GM19455 (cell line): ENCODE data around the gene CORO2A.
"Not testable (repeated sequence)": the region's sequence is repeated elsewhere in the genome, so short reads cannot be mapped to it uniquely, and the experiment has no call there.

ENCODE experiments used
- ATAC-seq: cut with Tn5 transposase; IDR thresholded peaks from one replicate; pipeline ENCODE4 v1.9.1; 2021; ENCODE audit not compliant: unreplicated experiment

The CORO2A gene

DNA sequence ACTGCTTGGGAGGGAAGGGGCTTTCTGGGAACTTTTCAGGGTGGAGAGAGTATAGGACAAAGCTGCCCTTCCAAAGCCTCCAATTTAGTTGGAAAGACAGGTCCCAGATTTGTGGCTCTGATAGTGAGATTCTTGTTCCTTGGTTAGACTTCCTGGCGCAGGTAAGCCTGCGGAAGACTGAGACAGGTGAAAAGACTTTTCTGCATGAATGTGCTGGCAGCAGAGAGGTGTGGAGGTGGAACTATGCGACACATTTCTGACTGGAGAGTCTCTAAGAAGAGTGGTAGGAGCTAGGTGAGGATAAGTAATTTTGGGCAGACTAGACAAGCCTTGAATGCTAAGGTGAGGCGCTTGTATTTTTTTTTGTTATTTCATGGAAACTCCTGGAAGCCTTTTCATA is 106.0 kb downstream of the CORO2A start:
- ATAC-seq, result no peak

DNA sequence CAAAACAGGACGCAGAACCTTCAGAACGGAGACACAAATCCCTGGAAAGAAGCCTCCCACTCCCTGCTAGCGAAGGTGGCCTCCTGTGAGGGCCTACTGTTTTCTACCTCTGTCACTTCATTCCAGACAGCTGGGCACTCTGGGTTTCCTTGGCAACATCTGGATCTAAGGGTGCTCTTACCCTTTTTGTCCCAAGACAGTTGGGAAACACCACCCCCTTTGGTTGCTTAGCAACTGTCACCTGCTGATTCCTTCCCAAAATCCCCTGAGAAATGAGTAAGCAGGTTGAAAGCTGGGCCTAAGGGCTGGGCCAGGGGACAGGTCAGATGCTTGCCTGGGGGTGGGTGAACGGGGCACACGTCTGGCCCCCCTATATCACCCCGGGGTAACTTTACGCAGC is 106.5 kb downstream of the CORO2A start:
- no peak for ATAC-seq

DNA sequence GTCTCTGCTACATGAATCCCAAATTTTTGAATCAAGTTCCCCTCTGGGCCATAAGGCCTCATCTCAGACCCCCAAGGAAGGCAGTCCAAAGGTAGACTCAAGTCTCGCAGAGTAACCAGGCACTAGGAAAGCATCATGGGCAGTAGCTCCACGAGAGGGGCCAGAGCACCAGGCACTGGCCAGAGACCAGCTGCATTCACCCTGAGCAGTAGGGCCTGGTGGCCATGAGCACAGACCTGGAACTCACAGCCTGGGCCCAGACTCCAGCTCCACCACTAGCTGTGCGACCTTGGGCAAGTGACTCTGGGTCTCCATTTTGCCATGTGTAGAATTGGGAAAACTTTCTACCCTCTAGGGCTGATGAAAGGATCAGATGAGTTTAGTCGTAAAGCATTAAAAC is 107.4 kb downstream of the CORO2A start:
- no peak for ATAC-seq

DNA sequence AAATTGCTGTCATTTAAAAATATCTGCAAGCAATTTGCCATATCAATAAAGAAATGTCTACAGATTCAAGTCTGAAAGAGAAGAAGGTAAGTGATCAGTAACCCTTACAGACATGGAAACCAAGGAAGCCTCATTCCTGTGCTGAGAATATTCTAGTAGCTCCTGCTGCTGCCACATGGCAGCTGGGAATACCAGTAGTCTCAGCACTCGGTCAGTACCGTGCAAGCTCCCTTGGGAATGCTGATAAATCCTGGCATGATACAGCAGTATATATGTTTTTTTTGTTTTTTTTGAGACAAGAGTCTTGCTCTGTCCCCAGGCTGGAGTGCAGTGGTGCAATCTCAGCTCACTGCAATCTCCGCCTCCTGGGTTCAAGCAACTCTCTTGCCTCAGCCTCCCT is 108.0 kb downstream of the CORO2A start:
- ATAC-seq, result no peak

DNA sequence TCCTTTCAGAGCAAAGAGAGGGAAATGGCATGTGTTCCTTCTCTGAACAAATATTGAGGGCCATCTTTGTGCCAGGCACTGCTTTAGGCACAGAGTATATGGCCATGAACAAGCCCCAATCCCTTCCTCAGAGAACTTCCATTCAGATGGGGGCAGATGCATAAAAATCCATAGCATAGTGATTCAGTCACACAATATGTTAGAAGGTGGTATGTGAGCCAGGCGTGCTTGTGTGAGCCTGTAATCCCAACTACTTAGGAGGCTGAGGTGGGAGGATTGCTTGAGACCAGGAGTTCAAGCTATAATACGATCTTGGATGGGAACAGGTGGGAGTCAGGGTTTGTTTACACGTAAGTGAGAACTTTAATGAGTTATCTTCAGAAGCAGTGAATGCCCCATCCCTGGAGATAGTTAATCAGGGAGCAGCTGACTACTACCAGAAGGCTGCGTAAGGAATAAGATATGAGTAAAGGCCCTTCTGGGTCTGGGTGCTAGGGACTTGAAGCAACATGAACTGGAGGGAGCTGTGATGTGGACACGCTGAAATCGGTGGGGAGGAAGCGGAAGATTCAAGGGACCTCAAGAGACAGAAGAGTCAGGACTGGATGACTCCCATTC is 108.8 kb downstream of the CORO2A start:
- ATAC-seq, result no peak

DNA sequence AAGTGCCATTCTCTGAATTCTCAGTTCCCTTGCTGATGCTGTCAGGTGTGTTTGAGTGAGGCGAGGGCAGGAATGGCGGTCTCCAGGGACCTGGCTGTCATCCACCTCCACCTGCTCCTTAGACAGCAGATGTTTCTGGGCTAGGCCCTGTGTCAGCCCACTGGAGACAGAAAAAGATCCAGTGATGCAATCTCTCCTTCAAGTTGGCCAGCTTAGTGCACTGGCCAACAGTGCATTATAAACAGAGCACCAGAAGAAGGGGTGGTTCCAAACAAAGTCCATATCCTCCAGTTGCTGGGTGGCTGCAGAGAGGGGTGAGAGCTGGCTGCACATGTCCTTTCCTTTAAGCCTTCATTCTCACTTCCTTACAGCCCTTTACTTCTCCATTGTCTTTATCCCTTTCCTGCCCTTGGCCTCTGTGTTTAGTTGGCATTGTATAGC is 109.4 kb downstream of the CORO2A start:
- ATAC-seq, result no peak

DNA sequence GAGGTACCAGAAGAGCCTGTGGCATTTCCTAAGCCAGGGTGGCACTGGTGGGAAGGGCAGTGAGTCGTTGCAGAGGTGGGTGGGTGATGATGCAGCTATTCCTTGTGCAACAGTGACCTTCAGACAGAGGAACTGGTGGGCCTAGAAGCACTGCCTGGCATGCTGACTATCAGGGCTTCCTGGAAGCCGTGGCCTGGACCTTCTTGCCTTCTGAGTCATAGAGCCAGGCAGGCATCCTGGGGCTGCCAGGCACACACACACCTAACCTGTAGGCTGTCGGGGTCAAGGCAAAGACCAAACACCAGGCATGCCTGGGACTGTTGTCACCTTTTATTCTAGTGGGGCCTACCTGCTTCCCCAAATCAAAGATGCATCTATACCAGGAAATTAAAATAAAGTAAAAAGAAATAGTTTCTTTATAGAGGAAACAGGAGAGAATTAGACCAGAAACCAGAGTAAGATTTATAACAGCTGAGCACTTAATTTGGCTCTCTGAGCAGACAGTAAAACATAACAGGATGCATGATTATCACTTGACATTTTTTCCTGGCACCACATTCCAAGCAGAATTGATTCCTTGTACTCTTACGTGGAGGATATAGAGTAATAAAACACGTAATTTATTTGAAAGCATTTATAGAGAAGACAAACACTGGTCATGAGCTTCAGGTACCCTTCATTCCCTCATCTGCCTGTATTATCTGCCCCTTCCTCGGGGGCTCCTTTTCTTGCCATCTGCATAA is 110.8 kb downstream of the CORO2A start:
- no peak for ATAC-seq

DNA sequence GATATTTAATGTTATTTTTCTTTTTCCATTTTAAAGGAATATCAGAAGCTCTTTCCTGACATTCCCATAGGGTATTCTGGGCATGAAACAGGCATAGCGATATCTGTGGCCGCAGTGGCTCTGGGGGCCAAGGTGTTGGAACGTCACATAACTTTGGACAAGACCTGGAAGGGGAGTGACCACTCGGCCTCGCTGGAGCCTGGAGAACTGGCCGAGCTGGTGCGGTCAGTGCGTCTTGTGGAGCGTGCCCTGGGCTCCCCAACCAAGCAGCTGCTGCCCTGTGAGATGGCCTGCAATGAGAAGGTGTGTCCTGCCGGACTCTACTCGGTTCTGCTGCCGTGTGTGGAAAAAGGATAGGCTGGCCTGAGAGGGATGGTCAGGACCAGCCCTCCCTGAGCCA is 111.7 kb downstream of the CORO2A start:
- ATAC-seq, result no peak

DNA sequence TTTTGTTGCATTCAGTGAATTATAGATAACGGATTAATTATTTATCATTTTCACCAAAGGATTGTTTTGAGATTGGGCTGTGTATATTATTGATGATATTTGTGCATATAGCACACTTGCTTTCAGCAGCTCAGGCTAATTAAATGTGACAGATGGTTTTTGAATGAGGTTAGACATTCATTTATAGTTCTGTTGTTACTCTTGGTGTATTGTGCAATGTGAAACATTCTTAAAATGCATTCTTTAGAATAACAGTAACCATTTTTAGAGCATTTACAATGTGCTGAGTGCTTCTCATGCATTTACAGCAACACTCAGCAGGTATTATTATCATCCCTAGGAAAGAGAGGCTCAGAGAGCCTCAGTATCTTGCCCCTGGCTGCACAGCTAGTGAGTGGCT is 112.1 kb downstream of the CORO2A start:
- ATAC-seq, result no peak

DNA sequence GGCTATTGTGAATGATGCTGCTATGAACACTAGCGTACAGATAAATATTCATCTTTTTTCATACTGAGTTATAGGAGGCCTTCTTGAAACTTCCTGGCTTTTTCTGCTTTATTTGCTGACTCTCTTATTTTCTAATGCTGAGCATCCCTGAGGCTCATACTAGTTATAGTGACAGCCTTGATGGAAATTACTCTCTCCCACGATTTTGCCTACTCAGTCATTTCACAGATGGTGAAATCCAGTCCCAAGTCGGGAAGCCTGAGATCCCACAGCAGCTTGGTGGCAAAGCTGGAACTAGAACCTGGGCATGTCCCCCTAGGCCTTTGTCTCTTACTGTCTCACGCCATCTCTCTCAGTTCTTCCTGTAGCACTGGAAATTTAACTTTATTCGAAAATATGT is 113.5 kb downstream of the CORO2A start:
- no peak for ATAC-seq

DNA sequence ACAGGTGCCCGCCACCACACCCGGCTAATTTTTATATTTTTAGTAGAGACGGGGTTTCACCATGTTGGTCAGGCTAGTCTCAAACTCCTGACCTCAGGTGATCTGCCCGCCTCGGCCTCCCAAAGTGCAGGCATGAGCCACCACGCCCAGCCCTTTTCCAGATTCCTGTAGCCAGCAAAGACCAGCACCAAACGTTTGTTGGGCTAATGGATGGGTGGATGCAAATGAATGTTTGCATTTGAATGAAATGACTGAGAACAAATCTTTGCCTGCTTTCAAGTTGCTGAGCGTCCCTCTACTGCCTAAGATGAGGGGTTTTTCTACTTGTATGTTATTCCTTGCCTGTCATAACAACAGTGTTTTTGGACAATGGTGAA is 115.9 kb downstream of the CORO2A start:
- ATAC-seq, result not testable (repeated sequence)

DNA sequence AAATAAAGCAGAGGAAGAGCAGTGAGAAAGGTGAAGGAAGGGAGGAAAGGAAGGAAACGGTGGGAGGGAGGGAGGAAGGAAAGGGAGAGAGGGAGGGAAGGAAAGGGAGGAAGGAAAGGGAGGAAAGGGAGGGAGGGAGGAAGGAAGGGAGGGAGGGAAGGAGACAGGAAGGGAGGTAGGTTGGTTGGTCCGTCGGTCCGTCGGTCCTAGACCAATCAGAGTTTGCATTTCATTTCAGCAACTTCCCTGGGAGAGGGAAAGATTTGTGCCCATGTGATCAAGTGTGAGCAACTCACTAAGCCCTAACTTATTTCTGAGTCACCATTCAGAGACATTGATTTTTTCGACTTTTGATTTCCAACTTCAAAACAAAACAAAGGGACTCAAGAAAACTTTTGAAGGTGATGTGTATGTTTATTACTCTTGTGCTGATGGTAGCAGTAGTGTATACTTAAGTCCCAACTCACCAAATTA is 117.1 kb downstream of the CORO2A start:
- ATAC-seq, result no peak

DNA sequence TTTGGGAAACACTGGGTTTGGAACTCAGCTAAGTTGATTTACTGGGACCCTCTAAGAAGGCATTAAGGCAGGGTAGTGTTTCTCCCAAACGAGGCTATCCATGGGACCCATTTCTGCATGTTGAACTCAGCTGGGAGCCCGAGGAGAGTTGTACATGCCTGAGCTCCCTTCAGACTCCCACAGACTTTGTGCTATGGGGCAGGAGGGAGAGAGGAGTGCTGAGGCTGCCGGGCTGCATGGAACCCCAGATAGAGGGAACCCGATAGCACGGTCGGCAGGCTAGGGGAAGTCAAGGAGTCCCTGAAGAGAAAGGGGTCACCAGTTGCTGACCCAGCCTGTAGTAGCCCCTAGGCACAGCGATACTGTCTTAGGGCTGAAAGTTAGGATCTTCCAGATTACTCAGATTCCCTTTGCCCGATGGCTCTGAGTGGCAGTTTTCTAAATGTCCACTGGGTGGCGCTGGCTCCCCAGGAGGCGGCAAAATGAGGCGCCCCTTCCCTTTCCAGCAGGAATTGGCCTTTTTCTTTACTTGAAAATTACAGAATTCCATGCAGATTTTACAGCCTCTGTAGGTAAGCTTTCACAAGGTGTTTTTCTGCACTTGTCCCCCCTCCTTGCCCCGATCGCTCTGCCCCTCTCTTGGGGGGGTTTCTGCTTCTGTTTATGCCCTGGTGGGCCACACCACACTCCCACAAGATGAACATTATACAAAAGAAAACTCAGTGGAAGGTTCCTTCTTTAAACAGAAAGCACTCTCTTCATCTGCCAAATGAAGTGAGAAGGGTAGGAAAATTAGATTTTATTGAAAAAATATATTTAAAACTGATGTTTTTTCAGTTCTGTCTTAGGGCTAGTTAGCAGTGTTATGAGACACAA is 118.1 kb downstream of the CORO2A start:
- ATAC-seq, result no peak

DNA sequence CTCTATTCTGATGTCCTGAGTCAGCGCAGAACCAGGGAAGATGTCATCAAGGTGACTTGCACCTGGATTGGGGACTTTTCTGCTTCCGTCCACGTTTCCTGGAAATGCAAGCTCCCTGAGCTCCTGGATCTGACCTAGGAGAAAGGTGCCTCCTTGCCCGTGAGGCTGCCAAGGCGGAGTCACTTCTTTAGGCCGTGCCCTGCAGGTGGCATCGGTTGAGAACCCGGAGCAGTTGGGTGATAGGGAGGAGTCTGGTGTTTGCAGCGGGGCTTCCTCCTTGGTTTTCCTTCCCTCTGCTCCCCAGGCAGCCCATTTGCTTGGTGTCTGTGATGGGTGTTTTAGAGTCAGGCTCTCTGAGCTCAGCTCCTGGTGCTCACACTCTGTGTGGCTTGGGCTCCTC is 120.7 kb downstream of the CORO2A start:
- no peak for ATAC-seq
